Neuron (in vitro differentiated cells): ENCODE data around the gene CEACAM6.
"Not testable (repeated sequence)": the region's sequence is repeated elsewhere in the genome, so short reads cannot be mapped to it uniquely, and the experiment has no call there.

Experiments used
- H2AFZ ChIP-seq: one replicate; pipeline ENCODE4 v1.6.1; 2013; ENCODE audit warnings: low read depth, mild to moderate bottlenecking, inconsistent platforms, low read length, moderate library complexity
- H3K27me3 ChIP-seq: one replicate; pipeline ENCODE4 v1.6.1; 2013; ENCODE audit warnings: low read length; ENCODE audit not compliant: insufficient read depth
- H3K36me3 ChIP-seq: one replicate; pipeline ENCODE4 v1.6.1; 2013; ENCODE audit warnings: low read length; ENCODE audit not compliant: insufficient read depth
- H3K4me1 ChIP-seq: one replicate; pipeline ENCODE4 v1.6.1; 2013; ENCODE audit warnings: low read length; ENCODE audit not compliant: insufficient read depth
- H3K4me3 ChIP-seq: 2 replicates; pipeline ENCODE4 v1.5.1; 2013; ENCODE audit warnings: mild to moderate bottlenecking, low read length, moderate library complexity
- H3K9me3 ChIP-seq: one replicate; pipeline ENCODE4 v1.6.1; 2013; ENCODE audit warnings: low read length

CEACAM6 gene

DNA sequence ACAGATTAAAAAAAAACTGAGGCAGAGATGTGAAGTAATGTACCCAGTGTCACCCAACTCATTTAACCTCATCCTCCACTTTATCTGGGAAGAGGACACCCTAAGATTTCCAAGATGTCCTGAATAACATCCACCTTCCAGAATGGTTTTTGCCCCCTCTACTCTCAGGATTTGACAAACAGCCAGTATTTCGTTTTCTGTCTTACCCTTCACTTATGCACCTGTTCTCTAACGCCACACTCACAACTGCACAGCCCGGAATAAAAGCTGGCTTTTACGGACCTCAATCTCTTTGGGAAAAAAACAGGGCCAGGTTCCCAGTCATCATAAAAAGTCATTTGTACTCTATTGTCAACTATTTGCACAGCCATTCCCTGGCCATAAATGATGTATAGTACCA lies 21.2 kb upstream of the CEACAM6 start:
- Histone ChIP-seq H3K27me3 (peaks cover 22% of the 10 kb centered on the region), H2AFZ (no peak overlapping the region), H3K4me1 (no peaks in the 10 kb centered on the region), H3K4me3 (no peak overlapping the region), H3K9me3 (no peaks in the 10 kb centered on the region), H3K36me3 (no peaks in the 10 kb centered on the region)

DNA sequence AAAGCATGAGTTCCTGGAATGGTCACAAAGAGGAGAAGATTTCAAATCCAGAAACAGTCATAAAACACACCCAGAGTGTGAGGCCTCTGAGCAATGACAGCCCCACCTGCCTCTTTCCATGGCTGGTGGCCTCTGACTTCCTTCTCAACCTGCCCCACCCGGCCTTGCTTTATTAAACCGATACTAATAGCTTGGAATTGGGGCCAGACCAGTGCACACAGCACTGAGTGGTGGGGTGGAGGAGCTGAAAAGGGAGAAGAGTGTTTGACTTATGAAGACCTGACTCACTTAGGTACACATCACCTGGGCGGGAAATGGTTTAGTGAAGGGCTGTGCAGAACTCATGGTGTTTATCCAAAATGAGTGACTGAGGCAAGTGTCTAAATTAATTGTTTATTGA lies 20.7 kb upstream of the CEACAM6 start:
- Histone ChIP-seq H3K4me1 (no peaks in the 10 kb centered on the region), H3K9me3 (no peaks in the 10 kb centered on the region), H3K27me3 (peaks cover 23% of the 10 kb centered on the region), H3K4me3 (no peak overlapping the region), H3K36me3 (no peaks in the 10 kb centered on the region), H2AFZ (no peak overlapping the region)

DNA sequence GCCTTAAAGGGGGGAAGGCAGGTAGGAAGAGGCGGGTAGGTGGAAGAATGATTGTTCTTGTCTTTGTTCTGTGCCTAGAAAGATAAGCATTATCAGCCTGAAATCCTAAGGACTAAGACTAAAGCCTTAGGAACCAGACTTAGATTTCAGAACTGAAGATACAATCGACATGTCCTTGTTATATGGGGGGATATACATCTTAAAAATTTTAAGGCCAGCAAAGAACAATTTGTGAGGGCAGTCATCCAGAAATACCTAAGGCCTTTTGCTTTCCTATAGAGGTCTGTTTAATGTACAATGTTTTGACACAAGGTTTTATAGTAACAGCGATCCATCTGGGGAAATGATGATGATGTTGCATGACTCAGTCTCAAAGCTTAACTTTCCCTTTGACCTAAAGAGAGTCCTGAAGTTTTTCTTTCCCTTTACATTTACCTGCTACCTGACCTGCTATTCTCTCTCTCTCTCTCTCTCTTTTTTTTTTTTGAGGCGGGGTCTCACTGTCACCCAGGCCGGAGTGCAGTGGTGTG lies 20.2 kb upstream of the CEACAM6 start:
- Histone ChIP-seq H3K36me3 (no peaks in the 10 kb centered on the region), H3K4me1 (no peaks in the 10 kb centered on the region), H3K27me3 (peaks cover 23% of the 10 kb centered on the region), H3K9me3 (no peaks in the 10 kb centered on the region), H2AFZ (no peak overlapping the region), H3K4me3 (no peak overlapping the region)

DNA sequence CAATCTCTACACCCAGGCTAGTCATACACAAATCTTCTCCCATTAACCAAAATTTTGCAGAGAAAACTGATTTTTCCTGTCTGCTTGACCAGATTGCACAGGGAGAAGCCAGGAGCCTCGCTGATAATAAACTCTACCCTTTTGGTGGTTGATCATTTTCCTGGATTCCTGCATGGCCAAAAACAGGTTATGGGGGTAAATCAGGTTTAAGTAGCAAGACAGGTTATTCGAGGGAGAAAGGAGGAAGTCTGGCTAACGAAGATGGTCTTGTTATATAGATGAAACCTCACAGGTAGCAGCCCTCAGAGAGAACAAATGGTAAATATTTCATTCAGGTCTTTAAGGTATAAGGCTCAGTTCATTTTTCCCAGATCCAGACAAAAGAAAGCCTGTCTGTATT lies 16.0 kb upstream of the CEACAM6 start:
- no peaks in the 10 kb centered on the region for H3K4me1 ChIP-seq
- H3K4me3 ChIP-seq = no peak overlapping the region
- H3K27me3 ChIP-seq = peaks cover 27% of the 10 kb centered on the region
- H3K36me3 ChIP-seq = no peaks in the 10 kb centered on the region
- no peak overlapping the region for H2AFZ ChIP-seq
- H3K9me3 ChIP-seq = no peaks in the 10 kb centered on the region

DNA sequence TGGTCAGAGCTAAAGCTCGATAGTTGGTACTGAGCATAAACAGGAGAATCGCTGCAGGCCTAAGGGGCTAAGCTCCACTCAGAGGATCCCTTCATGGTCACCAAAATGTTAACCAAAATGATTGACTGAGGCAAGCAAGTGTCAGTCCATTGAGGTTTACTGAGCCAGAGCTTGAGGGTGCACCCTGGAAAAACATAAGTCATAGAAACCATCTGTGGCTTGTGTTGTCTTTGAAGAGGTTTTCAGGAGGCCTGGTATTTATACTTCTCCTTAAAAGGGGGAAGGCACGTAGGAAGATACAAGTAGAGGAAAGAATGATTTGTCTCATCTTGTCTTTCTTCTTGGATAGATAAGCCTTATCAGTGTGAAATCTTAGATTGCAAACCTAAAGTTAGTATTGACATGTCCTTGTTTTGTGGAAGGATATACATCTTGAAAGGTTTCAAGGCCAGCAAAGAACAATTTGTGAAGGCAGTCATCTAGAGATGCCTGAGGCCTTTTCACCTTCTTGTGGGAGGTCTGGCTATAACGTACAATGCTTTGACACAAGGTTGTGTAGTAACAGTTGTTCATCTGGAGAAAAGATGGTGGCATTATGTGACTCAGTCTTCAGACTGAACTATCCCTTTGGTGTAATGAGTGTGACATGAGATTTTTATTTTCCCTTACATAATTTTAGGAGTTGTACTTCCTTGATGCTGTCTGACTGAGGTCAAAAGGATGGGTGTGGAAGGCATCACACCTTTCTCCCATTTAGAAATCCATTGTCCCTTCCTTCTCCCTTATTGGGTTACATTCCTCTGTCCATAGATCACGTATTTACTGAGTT lies 14.7 kb upstream of the CEACAM6 start:
- no peaks in the 10 kb centered on the region for H3K4me1 ChIP-seq
- H3K4me3 ChIP-seq = no peak overlapping the region
- H3K27me3 ChIP-seq = peaks cover 21% of the 10 kb centered on the region
- H3K36me3 ChIP-seq = no peaks in the 10 kb centered on the region
- no peak overlapping the region for H2AFZ ChIP-seq
- no peaks in the 10 kb centered on the region for H3K9me3 ChIP-seq

DNA sequence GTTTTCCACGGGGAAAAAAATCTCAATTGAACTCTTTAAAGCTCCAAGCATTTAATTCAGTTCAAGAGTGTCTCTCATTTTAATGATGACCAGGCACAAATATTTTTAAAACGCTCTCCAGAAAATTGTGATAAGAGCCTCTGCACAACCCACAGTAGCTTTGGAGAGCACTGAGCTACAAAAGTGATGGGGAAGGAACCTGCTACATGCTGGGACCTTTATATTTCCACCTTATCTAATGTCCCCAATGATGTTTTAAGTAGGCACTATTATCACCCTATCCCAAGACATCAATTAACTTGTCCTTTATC lies 14.1 kb upstream of the CEACAM6 start:
- H3K27me3 ChIP-seq = peaks cover 21% of the 10 kb centered on the region
- no peaks in the 10 kb centered on the region for H3K9me3 ChIP-seq
- H3K36me3 ChIP-seq = no peaks in the 10 kb centered on the region
- no peaks in the 10 kb centered on the region for H3K4me1 ChIP-seq
- no peak overlapping the region for H3K4me3 ChIP-seq
- no peak overlapping the region for H2AFZ ChIP-seq

DNA sequence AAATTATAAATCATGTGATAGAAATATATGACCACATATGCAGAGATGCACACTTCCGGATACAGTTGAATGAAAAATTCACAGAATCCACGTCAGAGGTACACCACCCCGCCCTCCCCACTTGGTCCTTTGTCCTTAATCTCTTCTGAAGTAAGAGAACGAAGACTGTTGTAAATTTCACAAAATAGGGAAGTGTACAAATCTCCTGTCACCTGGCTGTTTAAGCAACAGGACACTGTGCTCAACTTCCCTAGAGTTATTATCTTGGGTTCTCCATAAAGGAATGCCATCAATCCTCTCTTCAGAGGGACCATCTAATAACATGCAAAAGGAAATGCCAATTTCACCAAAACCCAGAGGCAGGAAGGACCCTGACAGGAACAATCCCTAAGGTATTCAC lies 10.5 kb upstream of the CEACAM6 start:
- no peaks in the 10 kb centered on the region for H3K36me3 ChIP-seq
- no peak overlapping the region for H2AFZ ChIP-seq
- H3K9me3 ChIP-seq = no peaks in the 10 kb centered on the region
- H3K27me3 ChIP-seq = peaks cover 38% of the 10 kb centered on the region
- H3K4me1 ChIP-seq = no peaks in the 10 kb centered on the region
- H3K4me3 ChIP-seq = no peak overlapping the region

DNA sequence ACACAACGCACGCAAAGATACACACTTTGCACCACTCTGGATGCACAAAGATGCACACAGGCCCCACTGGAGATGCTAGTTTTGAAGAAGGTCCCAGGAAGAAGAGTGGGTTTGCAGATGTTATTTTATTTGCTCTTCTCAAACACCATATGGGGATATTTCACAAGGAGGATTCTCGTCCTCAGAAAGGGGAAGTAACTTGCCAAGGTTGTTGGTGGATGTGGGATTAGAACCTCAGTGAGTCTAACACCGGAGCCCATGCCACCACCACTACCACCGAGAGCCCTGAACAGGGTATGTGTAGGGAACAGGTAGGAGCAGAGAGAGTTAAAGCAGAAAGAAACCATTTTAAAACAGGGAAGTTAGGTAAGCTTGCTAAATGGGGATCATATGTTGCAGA lies 9.6 kb upstream of the CEACAM6 start:
- no peaks in the 10 kb centered on the region for H3K36me3 ChIP-seq
- H3K4me3 ChIP-seq = no peak overlapping the region
- no peaks in the 10 kb centered on the region for H3K9me3 ChIP-seq
- no peak overlapping the region for H2AFZ ChIP-seq
- H3K4me1 ChIP-seq = no peaks in the 10 kb centered on the region
- H3K27me3 ChIP-seq = peaks cover 39% of the 10 kb centered on the region

DNA sequence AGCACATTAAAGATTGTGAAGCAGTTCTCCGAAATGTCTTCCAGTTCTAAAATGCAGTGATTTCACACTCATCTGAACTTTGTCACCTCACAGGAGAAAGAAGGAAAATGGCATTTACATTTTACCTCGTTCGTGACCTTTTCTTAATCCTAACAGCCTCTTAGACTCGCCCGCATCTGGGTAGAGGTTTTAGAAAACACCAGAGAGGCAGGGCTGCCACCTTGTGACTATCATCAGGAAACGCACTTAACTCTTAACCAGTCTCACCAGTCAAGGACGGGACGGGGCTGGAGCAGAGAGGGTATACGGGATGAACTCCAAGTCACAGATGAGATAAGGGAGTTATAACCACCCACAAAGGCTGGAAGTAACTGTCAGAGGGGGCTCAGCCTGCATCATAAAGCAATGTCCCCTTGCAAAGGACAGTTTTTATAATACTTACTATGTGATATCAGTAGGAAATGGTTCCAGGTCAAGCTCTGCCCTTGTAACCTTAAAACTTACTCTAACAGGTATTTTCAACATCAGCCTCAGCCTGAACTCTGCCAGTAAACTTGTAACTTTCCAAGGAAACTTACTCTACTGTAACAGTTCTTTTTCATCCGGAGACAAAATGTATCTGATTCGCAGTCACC lies 8.6 kb upstream of the CEACAM6 start:
- H3K4me3 ChIP-seq = no peak overlapping the region
- H3K36me3 ChIP-seq = no peaks in the 10 kb centered on the region
- H3K27me3 ChIP-seq = peaks cover 44% of the 10 kb centered on the region
- no peaks in the 10 kb centered on the region for H3K4me1 ChIP-seq
- no peaks in the 10 kb centered on the region for H3K9me3 ChIP-seq
- H2AFZ ChIP-seq = no peak overlapping the region

DNA sequence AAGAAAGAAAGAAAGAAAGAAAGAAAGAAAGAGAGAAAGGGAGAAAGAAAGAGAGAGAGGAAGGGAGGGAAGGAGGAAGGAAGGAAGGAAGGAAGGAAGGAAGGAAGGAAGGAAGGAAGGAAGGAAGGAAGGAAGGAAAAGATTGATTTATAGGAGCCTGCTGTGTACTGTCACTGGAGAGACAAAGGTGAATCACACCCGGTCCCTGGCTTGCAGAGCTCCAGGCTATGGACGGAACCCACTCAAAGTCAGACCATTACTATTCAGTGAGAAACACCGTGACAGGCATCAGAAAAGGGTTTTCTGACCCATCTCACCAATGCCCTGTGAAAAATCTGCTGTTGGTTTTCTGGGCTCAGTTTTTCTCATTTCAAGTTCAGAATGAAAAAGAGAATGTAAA lies 7.3 kb upstream of the CEACAM6 start:
- no peak overlapping the region for H3K4me3 ChIP-seq
- no peak overlapping the region for H2AFZ ChIP-seq
- H3K4me1 ChIP-seq = no peaks in the 10 kb centered on the region
- H3K36me3 ChIP-seq = no peaks in the 10 kb centered on the region
- H3K9me3 ChIP-seq = no peaks in the 10 kb centered on the region
- peaks cover 45% of the 10 kb centered on the region for H3K27me3 ChIP-seq

DNA sequence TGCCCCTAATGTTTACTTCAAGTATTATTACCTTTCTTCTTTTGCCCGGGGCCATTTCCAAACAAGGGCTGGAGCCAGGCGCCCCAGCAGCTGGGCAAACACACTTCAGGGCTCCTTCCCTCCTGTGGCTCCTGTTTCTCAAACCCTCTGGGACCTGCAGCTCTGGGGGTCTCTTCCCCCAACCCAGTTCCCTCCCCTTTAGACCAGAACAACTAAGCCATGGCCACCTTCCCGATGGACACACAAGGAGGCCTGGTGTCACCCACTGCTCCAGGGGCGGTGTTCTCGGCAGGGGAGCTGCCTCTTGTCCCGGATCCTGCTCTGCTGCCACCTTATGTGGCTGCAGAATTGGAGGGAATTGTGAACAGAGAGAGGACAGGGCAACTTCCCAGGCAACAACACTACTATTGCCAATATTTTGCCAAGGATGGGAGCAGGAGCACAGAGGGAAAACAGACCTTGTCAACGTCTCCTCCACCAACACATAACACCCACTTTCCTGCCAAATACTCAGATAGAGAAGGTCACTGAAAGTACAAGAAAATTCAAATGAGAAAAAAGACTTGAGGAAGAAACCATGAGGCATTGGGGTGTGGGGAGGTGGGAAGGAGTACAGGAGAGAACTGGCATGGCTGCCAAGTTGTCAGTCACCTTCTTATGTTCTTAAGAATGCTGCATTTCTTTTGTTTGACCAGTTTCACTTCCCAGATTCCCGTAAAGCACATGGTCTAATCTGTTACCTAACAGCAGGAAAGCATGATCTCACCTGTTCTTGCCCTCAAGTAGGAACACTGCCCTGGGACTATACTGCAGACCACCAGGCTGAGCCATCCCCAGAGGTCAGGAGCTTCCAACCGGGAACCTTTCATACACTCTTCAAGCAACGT lies 4.8 kb upstream of the CEACAM6 start:
- not testable (repeated sequence) for H2AFZ ChIP-seq, H3K4me1 ChIP-seq, H3K4me3 ChIP-seq, H3K9me3 ChIP-seq, H3K36me3 ChIP-seq
- peaks cover 41% of the 10 kb centered on the region for H3K27me3 ChIP-seq

DNA sequence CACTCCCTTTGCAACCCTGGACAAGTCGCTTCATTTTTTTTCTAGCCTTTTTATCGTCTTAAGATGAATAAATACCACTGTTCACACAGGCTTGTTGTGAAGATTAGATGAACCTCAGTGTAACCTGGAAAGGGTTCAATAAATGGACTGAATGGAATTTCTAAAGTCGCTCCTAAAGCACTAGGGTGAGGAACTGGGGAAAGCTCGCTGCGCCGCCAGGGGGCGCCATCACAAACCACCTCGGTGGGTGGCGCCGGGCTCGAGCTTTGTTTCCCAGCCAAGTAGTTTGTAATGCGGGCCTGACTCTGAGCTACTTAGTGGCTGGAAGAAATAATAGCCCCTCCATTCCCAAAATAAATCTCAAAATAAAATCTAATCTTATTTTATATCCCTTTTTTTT lies 2.2 kb upstream of the CEACAM6 start:
- Histone ChIP-seq H3K4me3 (no peak overlapping the region), H3K27me3 (peaks cover 20% of the 10 kb centered on the region), H3K36me3 (no peaks in the 10 kb centered on the region), H2AFZ (no peak overlapping the region), H3K4me1 (no peaks in the 10 kb centered on the region), H3K9me3 (no peaks in the 10 kb centered on the region)

DNA sequence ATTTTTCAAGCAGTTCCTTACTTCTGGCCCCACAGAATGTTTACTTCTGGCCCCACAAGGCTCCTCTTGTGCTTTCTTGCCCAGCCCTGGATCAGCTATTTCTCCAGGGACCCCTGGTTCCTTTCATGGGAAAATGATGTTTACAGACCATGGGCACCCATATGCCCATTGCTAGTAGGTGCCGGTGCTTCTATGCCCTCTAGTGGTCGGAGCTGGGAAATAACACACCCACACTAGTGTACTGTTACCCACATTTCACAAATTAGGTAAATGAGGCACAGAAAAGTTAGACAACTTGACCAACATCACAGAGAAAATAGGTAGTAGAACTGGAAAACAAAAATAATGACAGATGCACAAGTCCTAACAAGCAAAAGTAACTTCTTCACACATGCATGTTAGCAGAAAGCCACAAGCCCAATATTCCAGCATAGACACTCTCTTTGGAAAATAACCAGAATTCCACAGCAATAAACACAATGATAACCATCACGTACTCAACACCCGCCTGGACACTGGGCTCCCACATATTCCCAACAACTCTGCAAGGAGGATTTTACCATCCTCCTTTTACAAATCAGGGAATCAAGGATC lies 1.3 kb upstream of the CEACAM6 start:
- no peaks in the 10 kb centered on the region for H3K36me3 ChIP-seq
- H3K4me3 ChIP-seq = no peak overlapping the region
- H3K27me3 ChIP-seq = peaks cover 17% of the 10 kb centered on the region
- H3K4me1 ChIP-seq = no peaks in the 10 kb centered on the region
- H3K9me3 ChIP-seq = no peaks in the 10 kb centered on the region
- no peak overlapping the region for H2AFZ ChIP-seq
